Immature natural killer cell (primary cell): Measurements from ENCODE around the gene DAPK1. TPM values are rescaled to one million over a fixed set of nuclear protein-coding genes. Genes with fewer than 3 reads are reported as not detected.

ENCODE experiments used
- polyA plus RNA-seq, 3 donors: library from polyadenylated mRNA; unstranded; fragments of 300-500 nt; fragmentation: Illumina TruSeq; gene quantifications; one replicate each; pipeline ENCODE4 v1.2.3, GENCODE V29; 2021

DAPK1 gene
- polyA plus RNA-seq, 3 donors from 2014 or later, result 0.82 to 1.3 TPM; not detected in 1

Other genes with a start within 250 kb of the DAPK1 start
- gene CTSL, start 228.3 kb downstream of the DAPK1 start, polyA plus RNA-seq, result under 1 TPM in 1 of 3 donors, not detected in 2; 0.49 TPM